GM10266 (cell line): ENCODE data around the gene AP3B2.
A peak's percentile ranks its signal among the peaks of the same experiment; 100 is the strongest.

Experiments
- DNase-seq: peaks from one replicate; pipeline ENCODE4 v3.0.0; 2012; ENCODE audit errors: extremely low spot score
- TF ChIP-seq, protein P1 (sequence below): IDR thresholded peaks from 2 replicates; pipeline ENCODE4 v1.5.1; 2012; ENCODE audit warnings: mild to moderate bottlenecking, low read depth; ENCODE audit not compliant: control insufficient read depth, insufficient read depth; ENCODE audit errors: missing control alignments

AP3B2 gene, protein sequence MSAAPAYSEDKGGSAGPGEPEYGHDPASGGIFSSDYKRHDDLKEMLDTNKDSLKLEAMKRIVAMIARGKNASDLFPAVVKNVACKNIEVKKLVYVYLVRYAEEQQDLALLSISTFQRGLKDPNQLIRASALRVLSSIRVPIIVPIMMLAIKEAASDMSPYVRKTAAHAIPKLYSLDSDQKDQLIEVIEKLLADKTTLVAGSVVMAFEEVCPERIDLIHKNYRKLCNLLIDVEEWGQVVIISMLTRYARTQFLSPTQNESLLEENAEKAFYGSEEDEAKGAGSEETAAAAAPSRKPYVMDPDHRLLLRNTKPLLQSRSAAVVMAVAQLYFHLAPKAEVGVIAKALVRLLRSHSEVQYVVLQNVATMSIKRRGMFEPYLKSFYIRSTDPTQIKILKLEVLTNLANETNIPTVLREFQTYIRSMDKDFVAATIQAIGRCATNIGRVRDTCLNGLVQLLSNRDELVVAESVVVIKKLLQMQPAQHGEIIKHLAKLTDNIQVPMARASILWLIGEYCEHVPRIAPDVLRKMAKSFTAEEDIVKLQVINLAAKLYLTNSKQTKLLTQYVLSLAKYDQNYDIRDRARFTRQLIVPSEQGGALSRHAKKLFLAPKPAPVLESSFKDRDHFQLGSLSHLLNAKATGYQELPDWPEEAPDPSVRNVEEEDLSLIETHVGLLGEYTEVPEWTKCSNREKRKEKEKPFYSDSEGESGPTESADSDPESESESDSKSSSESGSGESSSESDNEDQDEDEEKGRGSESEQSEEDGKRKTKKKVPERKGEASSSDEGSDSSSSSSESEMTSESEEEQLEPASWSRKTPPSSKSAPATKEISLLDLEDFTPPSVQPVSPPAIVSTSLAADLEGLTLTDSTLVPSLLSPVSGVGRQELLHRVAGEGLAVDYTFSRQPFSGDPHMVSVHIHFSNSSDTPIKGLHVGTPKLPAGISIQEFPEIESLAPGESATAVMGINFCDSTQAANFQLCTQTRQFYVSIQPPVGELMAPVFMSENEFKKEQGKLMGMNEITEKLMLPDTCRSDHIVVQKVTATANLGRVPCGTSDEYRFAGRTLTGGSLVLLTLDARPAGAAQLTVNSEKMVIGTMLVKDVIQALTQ

DNA sequence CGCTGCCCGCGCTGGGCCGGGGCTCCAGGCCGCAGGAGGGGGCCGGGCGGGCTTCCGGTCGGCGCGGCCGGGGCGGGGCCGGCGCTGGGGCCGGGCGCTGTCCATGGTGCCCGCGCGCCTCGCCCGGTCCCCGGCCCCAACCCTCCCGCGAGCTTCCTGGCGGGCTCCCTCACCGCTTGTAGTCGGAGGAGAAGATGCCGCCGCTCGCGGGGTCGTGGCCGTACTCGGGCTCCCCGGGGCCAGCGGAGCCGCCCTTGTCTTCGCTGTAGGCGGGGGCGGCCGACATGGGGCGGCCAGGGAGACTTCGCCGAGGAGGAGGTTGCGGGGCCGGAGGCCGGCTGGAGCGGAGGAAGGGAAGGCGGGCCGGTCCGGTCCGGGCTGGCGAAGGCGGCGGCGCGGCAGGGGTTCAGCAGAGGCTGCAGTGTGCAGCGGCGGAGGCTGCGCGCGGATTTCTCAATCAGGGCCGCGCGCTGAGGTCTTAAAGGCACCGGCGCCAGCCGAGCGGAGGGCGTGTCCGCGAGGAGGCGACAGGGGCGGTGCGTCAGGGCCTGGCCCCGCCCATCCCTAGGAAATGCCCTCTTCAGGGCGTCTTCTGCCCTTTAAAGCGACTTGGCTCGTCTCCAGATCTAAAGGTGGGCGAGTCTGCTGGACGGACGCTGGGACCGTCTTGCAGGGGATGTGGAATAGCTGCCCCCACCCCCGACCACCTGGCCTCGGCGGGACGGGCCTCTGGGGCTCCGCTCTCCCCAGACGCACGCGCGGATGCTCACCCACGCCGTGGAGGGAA is at the start of gene AP3B2:
TSS of gene AP3B2 (minus strand) at position 455 of the 787 bp plus-strand sequence. CDS start at position 286, 169 bp downstream.
- peak; percentile 94 for DNase-seq
- TF ChIP-seq, protein P1, sequence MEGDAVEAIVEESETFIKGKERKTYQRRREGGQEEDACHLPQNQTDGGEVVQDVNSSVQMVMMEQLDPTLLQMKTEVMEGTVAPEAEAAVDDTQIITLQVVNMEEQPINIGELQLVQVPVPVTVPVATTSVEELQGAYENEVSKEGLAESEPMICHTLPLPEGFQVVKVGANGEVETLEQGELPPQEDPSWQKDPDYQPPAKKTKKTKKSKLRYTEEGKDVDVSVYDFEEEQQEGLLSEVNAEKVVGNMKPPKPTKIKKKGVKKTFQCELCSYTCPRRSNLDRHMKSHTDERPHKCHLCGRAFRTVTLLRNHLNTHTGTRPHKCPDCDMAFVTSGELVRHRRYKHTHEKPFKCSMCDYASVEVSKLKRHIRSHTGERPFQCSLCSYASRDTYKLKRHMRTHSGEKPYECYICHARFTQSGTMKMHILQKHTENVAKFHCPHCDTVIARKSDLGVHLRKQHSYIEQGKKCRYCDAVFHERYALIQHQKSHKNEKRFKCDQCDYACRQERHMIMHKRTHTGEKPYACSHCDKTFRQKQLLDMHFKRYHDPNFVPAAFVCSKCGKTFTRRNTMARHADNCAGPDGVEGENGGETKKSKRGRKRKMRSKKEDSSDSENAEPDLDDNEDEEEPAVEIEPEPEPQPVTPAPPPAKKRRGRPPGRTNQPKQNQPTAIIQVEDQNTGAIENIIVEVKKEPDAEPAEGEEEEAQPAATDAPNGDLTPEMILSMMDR, result no peak

DNA sequence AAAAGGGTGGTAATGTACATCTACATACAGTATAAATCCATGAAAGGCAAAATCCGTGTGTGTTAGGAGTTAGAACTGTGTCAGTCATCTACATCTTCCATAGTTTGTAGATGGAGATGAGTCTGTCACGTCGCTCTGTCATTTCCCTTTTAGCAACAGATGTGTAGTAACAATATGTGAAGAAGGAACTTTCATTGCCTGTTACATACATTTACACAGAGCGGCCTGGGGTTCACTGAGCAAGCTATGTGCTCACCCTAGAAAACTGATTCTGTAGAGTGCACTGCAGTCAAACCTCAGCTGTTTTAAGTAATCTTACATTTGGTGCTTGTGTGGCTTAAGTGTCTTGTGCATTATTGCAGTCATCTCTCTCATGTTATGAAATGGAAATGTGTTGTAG is 41.6 kb upstream of the AP3B2 start:
- TF ChIP-seq, protein P1, result no peak
- DNase-seq, result no peak

DNA sequence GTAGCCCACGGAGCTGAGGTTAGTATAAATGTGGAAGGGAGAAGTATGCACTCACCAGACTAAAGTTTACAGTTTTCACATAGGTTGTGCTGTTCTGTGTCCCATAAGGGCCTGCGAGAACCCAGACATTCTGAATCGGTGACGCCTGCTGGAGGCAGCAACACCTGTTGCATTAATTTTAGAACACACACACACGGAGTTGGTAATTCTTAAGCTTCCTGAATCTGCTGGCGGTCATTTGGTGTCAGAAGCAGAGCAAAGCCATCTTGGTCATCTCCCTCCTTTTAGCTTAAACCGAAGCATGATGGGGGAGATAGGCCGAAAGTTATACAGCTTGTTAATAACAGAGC is 41.1 kb upstream of the AP3B2 start:
- peak; percentile 12 for DNase-seq

DNA sequence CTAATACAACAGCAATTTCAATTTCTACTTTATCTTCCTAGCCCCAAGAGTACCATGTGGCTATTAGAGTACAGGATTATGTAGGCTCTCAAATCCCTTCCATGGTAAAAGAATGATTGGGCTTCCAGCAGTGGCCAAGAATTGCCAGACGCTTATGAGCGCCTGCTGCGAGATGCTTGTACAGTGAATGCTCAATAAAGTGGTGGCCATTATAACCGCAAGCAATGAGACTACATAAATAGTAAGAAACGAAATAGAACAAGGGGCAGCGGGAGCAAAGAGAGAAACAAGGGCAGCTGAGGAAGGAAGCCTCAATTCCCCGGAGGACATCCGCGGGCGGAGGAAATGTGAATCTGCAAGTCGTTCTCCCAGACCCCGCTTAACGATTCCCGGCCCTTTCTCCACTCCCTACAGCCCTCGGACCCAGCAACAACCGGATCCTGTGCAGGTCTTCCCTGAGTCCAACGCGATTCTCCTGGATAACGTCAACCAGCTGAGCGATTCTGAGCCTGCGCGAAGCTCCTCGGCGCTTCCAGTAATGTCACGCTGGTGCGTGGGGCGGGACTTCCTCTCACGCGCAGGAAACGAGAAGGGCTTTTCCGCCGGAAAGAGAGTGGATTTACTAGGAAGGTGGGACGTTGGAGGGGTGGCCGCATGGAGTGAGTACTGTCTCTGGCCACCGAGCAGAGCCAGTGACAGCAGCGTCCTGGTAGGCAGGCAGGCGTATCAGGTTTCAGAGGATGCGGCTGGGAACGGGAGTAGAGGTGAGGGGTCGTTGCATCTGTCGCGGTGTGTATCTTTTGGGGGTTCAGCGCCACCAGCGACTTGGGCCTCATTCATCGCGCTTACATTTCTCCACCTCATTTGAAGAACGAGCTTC is 40.5 kb upstream of the AP3B2 start:
- TF ChIP-seq, protein P1, result no peak
- DNase-seq, result peak; percentile 82

More for the DNA sequence above, 41.1 kb upstream of the AP3B2 start:
- TF ChIP-seq, protein P1, result no peak

DNA sequence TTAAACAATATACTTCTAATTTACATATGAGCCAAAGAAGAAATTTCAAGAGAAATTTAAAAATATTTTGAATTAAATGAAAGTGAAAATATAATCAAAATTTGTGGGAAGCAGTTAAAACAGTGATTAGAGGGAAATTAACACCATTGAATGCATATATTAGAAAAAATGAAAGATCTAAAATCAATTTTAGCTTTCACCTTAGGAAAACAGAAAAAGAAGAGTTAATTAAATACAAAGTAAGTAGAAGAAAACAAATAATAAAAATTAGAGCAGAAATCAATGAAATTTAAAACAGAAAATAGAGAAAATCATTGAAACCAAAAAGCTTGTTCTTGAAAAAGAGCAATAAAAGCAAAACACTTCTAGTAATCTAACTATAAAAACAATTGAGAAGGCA is 38.6 kb upstream of the AP3B2 start:
- no peak for DNase-seq
- TF ChIP-seq, protein P1, result no peak

DNA sequence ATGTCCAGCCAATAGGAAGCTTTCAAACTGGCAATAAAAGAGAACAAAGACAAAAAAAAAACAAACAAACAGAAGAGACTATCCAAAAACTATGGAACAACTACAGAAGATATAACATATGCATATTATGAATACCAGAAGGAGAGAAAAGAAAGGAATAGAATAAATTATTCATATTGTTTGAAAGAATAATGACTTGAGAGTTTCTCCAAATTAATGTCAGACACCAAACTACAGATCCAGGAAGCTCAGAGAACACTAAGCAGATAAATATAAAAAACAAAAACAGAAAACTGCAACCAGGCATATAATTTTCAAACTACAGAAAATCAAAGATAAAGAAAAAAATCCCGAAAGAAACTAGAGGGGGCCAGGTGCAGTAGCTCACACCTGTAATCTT is 34.1 kb upstream of the AP3B2 start:
- TF ChIP-seq, protein P1, result no peak

More for the DNA sequence above, 34.1 kb upstream of the AP3B2 start:
- DNase-seq, result no peak
